Measurements from ENCODE around the gene SLC27A5.
"Not testable (repeated sequence)": the region's sequence is repeated elsewhere in the genome, so short reads cannot be mapped to it uniquely, and the experiment has no call there.

SLC27A5 gene

DNA sequence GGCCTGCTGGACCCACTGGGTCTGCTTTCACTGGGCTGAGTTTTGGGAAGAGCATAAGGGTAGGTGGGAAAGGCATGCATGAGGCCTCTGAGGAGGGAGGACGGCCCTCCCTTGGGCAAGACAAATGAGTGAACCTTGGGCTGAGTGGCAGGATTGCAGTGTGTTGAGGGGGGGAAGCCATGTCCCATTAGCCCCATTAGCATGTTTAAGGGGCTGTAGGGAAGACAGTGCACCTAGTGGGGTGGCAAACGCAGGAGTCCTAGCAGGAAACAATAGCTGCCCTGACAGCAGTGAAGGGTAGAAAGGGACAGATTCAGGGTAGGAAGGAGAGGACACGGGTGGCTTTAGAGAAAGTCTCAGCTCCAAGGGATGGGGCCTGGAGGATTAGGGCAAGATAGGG lies 10.9 kb upstream of the SLC27A5 start:
- no peak for DNase-seq (ENCODE audit: low spot score)

GRCh38 chr19:58521651-58522050 lies 9.9 kb upstream of the SLC27A5 start:
- DNase-seq (ENCODE audit: low spot score), result no peak

DNA sequence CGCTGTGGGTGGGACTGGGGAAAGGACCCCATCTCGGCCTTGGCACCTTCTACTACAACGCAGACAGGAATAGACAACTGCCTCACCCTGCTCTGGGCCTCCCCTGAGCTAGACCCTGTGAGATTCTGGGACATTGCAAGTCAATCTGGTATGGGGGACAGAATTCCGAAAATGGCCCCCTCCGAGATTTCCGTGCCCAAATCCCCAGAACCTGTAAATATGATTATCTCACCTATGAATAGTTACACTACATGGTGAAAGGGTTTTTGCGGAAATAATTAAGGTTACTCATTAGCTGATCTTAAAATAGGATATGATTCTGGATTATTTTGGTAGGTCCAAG lies 8.4 kb upstream of the SLC27A5 start:
- DNase-seq (ENCODE audit: low spot score), result no peak

- peak; percentile 95 for DNase-seq (ENCODE audit: low spot score)
These were observed 7.8 kb upstream of the SLC27A5 start, which contains the start of gene ZBTB45 for GRCh38 chr19:58519355-58520256. Gene ZBTB45 (minus strand): TSS chr19:58519810. CDS start chr19:58517673, 2,137 bp downstream.

- DNase-seq (ENCODE audit: low spot score), result peak; percentile 50
These were observed 7.2 kb upstream of the SLC27A5 start for GRCh38 chr19:58519087-58519354.

- DNase-seq (ENCODE audit: low spot score), result no peak
These were observed 6.7 kb upstream of the SLC27A5 start for GRCh38 chr19:58518256-58519086.

GRCh38 chr19:58516964-58517833 lies 5.4 kb upstream of the SLC27A5 start:
- no peak for DNase-seq (ENCODE audit: low spot score)

GRCh38 chr19:58516246-58516836 lies 4.5 kb upstream of the SLC27A5 start:
- no peak for DNase-seq (ENCODE audit: low spot score)

DNA sequence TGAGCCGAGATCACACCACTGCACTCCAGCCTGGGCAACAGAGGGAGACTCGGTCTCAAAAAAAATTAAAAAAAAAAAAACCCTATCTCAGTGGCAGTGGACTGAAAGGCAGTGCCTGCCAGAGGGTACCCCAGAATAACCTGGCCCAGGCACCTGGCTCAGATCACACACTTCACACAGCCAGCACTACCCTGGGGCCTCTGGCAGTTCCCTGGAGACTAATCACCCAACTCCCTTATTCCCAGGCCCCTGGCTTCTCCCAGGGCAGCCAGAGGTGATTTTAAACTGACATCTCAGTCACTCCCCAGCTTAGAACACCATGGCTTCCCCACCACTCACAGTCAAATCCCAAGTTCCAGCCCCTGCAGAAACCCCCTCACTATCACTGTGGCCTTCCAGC lies 3.5 kb upstream of the SLC27A5 start:
- no peak for DNase-seq (ENCODE audit: low spot score)

DNA sequence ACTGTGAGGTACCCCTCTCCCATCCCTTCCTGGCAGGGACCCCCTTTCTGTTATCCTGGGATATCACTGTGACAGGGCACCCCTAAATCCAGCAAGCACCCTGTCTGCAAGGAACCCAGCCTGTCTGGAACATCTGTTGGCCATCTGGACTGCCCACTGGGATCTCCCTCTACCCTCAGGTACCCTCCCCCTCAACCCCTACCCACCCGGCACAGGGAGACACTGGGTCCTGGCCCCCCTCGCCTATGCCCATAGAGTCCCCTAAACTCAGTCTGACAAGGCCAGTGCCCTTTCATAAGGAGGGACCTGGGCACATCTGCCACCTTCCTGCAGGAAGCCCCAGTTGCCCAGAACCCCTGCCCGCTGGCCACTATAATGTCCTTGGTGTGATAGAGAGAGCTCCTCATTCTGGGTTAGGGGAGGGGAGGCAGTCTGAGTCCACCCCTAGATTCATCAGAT lies 2.8 kb upstream of the SLC27A5 start:
- no peak for DNase-seq (ENCODE audit: low spot score)

DNA sequence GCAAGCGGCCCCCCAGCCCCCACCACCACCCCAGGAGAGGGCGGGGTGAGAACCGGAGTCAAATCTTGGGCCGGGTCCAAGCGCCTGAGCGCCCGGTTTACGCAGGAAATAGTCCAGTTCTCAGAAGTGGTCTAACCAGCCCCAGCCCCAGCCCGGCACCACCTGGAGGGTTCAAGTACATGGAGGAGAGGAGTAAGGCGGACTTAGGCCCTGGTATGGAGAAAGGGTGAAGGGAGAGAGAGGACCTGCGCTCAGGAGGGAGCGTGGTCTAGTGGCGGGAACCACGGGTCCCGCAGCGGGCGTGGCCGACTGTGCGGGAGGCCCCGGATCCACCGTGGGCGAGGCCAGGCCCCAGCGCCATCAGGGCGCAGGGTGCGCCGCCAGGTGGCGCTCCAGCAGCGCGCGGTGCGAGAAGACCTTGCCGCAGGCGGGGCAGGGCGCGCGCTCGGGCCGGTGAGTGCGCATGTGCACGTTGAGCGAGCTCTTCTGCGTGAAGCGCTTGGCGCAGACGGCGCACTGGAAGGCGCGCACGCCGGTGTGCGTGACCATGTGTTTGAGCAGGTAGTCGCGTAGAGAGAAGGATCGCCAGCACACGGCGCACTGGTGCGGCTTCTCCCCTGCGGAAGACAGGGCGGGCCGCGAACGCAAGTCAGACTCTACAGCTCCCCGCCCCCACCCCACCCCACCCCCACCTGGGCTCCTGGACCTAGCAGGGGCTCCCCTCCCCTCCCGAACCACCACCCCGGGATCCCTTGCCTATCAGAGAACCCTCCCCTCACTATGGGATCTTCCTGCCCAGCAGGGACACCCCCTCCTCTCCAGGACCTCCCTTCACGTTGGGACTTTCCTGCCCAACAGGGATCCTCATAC lies 2.1 kb upstream of the SLC27A5 start:
- peak; percentile 87 for DNase-seq (ENCODE audit: low spot score)

GRCh38 chr19:58513213-58513693 lies 1.5 kb upstream of the SLC27A5 start:
- DNase-seq (ENCODE audit: low spot score), result no peak

DNA sequence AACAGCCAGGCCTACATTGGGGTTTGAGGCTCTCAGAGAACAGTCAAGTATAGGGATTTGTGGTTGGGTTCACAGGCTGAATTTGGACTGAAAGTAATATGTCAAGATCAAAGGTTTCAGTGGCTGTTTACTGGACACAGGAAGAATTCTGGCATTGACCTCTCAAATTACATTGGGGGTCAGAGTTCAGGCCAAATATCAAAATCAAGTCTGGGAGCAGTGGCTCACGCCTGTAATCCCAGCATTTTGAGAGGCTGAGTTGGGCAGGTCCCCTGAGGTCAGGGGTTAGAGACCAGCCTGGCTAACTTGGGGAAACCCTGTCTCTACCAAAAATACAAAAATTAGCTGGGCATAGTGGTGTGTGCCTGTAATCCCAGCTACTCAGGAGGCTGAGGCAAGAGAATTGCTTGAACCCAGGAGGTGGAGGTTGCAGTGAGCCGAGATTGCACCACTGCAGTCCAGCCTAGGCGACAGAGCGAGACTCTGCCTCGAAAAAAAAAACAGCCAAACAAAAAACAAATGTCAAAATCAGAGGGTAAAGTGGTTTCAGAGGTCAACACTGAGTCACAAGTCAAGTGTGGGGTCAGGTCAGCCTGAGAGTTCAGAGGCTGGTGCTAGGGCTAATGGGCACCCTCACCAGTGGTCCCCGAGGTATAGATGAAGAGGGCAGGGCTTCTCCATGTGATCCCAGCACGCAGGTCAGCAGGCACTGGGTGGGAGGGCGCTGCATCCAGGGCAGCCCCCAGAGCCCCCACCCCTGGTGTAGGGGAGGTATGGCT lies 1.5 kb downstream of the SLC27A5 start:
- DNase-seq (ENCODE audit: low spot score), result no peak

- no peak for DNase-seq (ENCODE audit: low spot score)
These were observed 2.1 kb downstream of the SLC27A5 start for GRCh38 chr19:58509731-58510083.

GRCh38 chr19:58507602-58508223 lies 4.1 kb downstream of the SLC27A5 start:
- not testable (repeated sequence) for DNase-seq (ENCODE audit: low spot score)

DNA sequence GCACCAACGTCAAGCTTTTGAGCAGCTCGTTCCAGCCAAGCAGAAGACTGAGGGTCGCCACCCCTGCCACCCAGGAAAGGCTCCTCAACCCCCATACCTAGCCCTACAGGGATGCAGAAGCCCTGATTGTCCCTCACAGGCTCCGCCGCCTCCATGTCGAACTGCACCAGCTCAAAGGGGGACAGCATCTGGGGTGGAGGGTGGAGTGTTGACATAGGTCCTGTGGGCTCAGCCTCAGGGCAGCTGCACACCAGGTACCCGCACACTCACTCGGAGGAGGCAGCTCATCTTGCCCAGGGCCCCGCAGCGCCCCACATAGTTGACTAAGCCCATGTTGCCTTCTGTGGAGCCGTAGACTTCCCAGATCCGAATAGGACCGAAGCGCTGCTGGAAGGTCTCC lies 11.6 kb downstream of the SLC27A5 start:
- no peak for DNase-seq (ENCODE audit: low spot score)

DNA sequence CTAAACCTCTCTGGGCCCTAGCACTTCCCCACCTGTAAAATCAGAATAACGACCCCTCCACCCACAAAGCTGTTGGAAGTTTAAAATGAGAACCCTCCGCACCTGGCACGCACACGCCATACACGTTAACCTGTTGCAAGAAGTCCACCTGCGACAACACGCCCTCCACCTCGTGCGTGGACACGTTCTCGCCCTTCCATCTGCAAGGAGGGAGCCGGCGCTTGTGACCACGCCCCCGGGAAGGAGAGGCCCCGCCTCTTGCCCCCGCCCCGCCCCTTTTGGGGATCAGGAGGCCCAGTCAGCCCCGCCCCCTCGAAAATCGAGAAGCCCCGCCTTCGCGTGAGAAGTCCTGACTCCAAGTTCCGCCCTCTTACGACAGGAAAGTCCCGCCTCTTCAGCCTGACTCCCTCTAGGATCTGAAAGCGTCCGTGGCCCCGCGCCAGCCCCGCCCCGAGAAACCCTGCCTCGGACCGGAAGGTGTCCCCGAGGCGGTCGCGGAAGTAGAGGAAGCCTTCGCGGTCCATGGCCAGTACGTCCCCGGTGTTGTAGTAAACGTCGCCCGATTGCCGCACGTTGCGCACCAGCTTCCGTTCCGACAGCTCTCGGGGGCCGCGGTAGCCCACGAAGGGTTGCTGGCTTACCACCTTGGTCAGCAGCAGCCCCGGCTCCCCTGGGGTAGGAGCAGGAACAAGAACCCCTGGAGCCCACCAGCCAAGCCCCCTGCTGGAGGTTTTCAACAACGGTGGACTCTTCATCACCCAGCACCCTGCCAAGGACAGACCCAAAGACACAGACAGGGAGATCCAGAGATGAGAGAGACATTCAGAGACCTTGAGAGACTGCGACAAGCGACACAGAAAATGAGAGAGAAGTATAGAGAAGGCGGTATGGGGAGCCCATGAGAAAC lies 12.5 kb downstream of the SLC27A5 start:
- peak; percentile 99 for DNase-seq (ENCODE audit: low spot score)

DNA sequence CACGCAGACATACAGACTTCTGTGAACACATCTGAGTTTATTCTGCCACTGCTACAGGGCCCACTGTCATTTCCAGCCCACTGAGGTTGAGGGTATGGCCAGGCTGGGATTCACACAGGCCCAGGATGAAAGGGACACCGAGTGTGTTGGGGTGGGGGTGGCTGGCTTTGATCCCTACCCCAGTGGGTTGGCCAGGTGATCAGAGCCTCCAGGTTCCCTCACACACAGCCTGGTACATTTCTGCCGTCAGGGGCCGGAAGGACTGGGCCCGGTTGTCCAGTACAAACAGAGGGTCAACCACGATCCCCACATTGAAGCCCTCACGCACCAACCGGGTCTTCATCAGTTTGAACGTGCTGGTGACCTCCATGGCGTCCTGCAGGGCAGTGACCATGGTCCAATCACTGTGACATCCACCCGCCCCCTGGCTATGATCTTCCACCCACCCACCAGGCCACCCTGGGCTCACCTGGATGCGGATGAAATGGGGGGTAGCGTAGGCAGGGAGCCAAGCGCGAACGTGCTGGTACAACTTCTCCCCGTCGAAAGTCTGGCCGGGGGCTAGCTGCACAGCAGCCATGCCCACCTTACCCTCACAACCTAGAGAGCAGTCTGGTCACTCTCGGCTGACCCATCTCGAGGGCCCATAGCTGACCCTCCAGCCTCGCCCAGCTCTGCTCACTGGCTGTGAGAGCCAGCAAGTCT lies 13.3 kb downstream of the SLC27A5 start:
- no peak for DNase-seq (ENCODE audit: low spot score)

Data from putamen (tissue), 1 donor.